ENCODE results near the gene HYAL3.

GRCh38 chr3:50300681-50301254 is 1.6 kb upstream of the HYAL3 start:
- TF ChIP-seq EZH2phosphoT487 (IDR thresholded peaks at IDR 0.05; ENCODE audit: borderline replicate concordance, low read length) (no peak), CTCF (IDR thresholded peaks at IDR 0.05; ENCODE audit: low read depth, low read length, poor library complexity, severe bottlenecking) (no peak)
